Esophagus muscularis mucosa (tissue), 4 donors: Measurements from ENCODE around the gene USP12.
"Not testable (repeated sequence)": the region's sequence is repeated elsewhere in the genome, so short reads cannot be mapped to it uniquely, and the experiment has no call there.

ENCODE experiments used
- CTCF ChIP-seq, 3 experiments: fragments of 200-600 bp in 2 of 3; fragments of 450-650 bp in 1 of 3; sonication (generic) in 2 of 3; IDR thresholded peaks; one replicate each; pipeline ENCODE4 v1.5.1; 2017 to 2019; ENCODE audit warnings: antibody characterized with exemption in 3 of 3, mild to moderate bottlenecking in 2 of 3, moderate library complexity in 1 of 3
- EP300 ChIP-seq: sonication (generic); formaldehyde crosslinking; IDR thresholded peaks from one replicate; pipeline ENCODE4 v1.6.1; 2017; ENCODE audit warnings: antibody characterized with exemption
- POLR2AphosphoS5 ChIP-seq, 2 donors: sonication (generic); formaldehyde crosslinking; IDR thresholded peaks; one replicate each; pipeline ENCODE4 v1.6.1; 2017; ENCODE audit warnings: antibody characterized with exemption in 2 of 2

- not testable (repeated sequence) for TF ChIP-seq CTCF (IDR thresholded peaks at IDR 0.05); POLR2AphosphoS5 (IDR thresholded peaks at IDR 0.05); EP300
Measured at GRCh38 chr13:27123445-27123844, 48.2 kb downstream of the USP12 start.
